DOHH2 (cell line): ENCODE results near the gene BTBD1.

ENCODE experiments used
- CTCF ChIP-seq: fragments of 200-600 bp; sonication (generic); IDR thresholded peaks from one replicate; pipeline ENCODE4 v1.5.1; 2014; ENCODE audit warnings: antibody characterized with exemption, mild to moderate bottlenecking, low read depth, low read length; ENCODE audit not compliant: poor library complexity, severe bottlenecking
- EZH2phosphoT487 ChIP-seq: fragments of 200-600 bp; sonication (generic); IDR thresholded peaks from 2 replicates; pipeline ENCODE4 v1.6.1; 2017; ENCODE audit warnings: borderline replicate concordance, mild to moderate bottlenecking, antibody characterized with exemption, low read length, moderate library complexity, mixed read lengths

DNA sequence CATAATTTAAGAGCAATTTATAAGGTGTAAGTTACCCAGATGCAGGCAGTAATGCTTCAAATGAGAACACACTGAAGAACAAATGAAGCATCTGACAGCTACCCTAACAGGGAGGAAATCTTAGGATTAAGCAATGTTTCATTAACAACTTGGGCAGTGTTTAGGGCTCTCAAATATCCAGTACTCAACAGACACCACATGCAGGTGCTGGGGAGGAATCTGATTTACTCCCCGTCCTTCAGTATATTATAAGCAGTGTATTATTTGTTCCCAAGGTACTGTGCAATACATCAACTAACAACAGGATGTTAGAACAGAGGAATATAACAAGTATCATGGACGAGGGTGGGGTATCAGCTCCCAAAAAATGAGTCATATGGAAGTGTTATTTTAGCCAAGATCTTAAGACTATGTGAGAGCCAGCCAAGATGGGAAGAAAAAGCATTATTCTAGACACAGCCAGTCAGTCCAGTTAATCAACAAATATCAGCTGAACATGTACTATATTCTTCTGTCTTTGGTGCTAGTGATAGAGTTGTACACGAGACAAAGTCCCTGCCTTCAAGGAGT is 20.4 kb downstream of the BTBD1 start:
- TF ChIP-seq CTCF (no peak), EZH2phosphoT487 (no peak)
